Stimulated activated CD4-positive, alpha-beta T cell treated with anti-CD3 and anti-CD28 coated beads, Interleukin-4, amount 100 ng/mL, for 24 hours (primary cell): Measurements from ENCODE around the gene MCM8.

Experiments
- DNase-seq: peaks from one replicate; pipeline ENCODE4 v3.0.0-alpha.2; 2020

Gene MCM8

GRCh38 chr20:6046432-6046831 is 96.0 kb downstream of the MCM8 start:
- no peak for DNase-seq

- DNase-seq: no peak
These were observed 97.9 kb downstream of the MCM8 start for GRCh38 chr20:6048391-6048790.
